Measurements from ENCODE around the gene ENPP5. TPM values are rescaled to one million over a fixed set of nuclear protein-coding genes. Genes with fewer than 3 reads are reported as not detected.
"Not testable (repeated sequence)": the region's sequence is repeated elsewhere in the genome, so short reads cannot be mapped to it uniquely, and the experiment has no call there.

ENPP5 gene
- total and polyA plus RNA-seq, 11 donors = 1.7 to 8.8 (median 4.5) TPM

DNA sequence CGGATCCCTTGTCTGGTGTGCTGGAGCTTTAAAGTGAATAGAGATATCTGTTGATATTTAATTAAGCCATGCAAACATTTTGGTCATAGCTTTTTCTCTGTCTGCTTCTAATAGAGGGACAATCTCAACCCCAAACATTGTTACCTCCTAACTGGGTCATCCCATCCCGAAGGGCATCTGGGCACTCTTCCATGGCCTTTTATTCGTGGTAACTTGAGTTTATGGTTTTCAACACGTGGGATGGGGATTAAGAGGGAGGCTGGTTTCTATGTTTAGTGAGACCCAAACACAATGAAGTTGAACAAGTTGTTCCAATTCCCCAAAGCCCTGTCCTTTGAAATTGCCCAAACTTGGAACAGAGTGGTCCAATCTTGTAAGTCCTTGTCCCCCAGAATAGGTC, 1.4 kb upstream of the ENPP5 start:
- DNase-seq (no peak), ATAC-seq (no peak)
- no peak overlapping the region for H3K27ac ChIP-seq
- H3K9me3 ChIP-seq = no peaks in the 10 kb centered on the region
- H3K4me3 ChIP-seq = no peak overlapping the region
- WGBS, 4 donors = 58 to 69% (median 65%) methylated on average over 4 of the region's 4 CpGs
- no peaks in the 10 kb centered on the region for H3K36me3 ChIP-seq
- H3K4me1 ChIP-seq = peaks cover 0 to 15% (median 0%) of the 10 kb centered on the region in 12 donors
- intact Hi-C loops (cut with DNase I) = no loop called here
- TF ChIP-seq, protein P1, sequence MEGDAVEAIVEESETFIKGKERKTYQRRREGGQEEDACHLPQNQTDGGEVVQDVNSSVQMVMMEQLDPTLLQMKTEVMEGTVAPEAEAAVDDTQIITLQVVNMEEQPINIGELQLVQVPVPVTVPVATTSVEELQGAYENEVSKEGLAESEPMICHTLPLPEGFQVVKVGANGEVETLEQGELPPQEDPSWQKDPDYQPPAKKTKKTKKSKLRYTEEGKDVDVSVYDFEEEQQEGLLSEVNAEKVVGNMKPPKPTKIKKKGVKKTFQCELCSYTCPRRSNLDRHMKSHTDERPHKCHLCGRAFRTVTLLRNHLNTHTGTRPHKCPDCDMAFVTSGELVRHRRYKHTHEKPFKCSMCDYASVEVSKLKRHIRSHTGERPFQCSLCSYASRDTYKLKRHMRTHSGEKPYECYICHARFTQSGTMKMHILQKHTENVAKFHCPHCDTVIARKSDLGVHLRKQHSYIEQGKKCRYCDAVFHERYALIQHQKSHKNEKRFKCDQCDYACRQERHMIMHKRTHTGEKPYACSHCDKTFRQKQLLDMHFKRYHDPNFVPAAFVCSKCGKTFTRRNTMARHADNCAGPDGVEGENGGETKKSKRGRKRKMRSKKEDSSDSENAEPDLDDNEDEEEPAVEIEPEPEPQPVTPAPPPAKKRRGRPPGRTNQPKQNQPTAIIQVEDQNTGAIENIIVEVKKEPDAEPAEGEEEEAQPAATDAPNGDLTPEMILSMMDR (IDR thresholded peaks at IDR 0.05) = no peak
- TF ChIP-seq POLR2A (IDR thresholded peaks at IDR 0.05) = no peak
- H3K27me3 ChIP-seq = peaks cover 0 to 14% (median 0%) of the 10 kb centered on the region in 9 donors

DNA sequence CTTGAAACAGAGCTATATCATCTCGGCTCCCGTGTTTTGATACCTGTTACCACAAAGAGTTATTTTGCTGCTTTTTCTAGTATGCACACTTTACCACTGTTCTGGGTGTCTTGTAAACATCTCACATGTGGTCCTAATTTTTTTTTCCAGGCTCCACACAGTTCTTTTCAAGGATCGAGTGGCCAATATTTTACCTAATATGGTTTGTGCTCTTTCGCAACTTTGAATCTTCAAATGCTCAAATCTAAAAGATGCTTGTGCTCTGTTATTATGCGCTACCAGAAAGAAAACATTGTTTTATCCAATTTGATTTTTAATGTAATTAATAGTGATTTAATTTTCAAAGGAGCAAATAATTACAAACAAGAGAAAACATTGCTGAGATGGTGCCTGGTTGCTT, 10.7 kb downstream of the ENPP5 start:
- no peak for ATAC-seq
- TF ChIP-seq, protein P1 (IDR thresholded peaks at IDR 0.05) = no peak
- no peak for TF ChIP-seq POLR2A (IDR thresholded peaks at IDR 0.05)
- 92 to 96% (median 95%) methylated on average over 5 of the region's 5 CpGs for WGBS, 4 donors
- Histone ChIP-seq H3K27ac (no peak overlapping the region), H3K4me1 (no peaks in the 10 kb centered on the region), H3K27me3 (no peaks in the 10 kb centered on the region), H3K9me3 (no peaks in the 10 kb centered on the region), H3K36me3 (peaks cover 0 to 2% (median 0%) of the 10 kb centered on the region in 9 donors), H3K4me3 (no peak overlapping the region)
- intact Hi-C loops (cut with DNase I) = no loop called here
- no peak for DNase-seq

DNA sequence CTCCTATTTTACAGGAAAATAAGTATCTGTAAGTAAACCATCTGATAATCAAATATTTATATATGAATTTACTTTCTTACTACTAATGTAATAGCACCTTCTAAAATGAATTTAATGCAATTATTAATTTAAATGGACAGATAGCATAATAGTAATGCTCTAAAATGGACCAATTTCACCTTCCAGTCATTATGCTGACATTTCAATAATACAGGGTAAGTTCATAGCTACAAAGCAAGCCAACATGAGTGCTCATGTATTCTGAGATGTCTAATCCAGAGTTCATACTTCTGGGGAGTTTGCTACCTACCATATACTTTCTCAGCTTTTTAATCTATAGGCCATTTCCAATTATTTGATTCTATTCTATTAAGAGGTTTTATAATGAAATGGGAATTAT, 11.6 kb downstream of the ENPP5 start:
- Histone ChIP-seq H3K27ac (no peak overlapping the region), H3K4me1 (no peaks in the 10 kb centered on the region), H3K27me3 (no peaks in the 10 kb centered on the region), H3K9me3 (no peaks in the 10 kb centered on the region), H3K4me3 (no peak overlapping the region), H3K36me3 (peaks cover 0 to 2% (median 0%) of the 10 kb centered on the region in 9 donors)
- intact Hi-C loops (cut with DNase I) = no loop called here
- ATAC-seq (no peak), DNase-seq (no peak)
- no peak for TF ChIP-seq POLR2A (IDR thresholded peaks at IDR 0.05)
- TF ChIP-seq, protein P1 (IDR thresholded peaks at IDR 0.05) = no peak

DNA sequence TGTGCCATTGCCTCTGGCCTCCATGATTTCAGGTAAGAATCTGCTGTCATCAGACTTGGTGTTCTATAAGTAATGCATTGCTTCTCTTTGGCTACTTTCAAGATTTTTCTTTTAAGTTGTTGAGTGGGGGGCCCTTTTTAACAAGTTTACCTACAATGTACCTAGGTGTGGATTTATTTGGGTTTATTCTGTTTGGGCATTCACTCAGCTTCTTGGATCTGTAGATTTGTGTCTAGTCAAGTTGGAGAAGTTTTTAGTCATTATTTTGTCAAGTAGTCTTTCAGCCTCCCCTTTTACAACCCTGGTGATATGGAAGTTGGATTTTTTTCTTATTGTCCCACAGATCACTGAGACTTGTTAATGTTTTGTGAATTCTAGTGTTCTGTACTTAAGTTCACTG, 14.1 kb downstream of the ENPP5 start:
- intact Hi-C loops (cut with DNase I) = no loop called here
- no peak for TF ChIP-seq POLR2A (IDR thresholded peaks at IDR 0.05)
- TF ChIP-seq, protein P1 (IDR thresholded peaks at IDR 0.05) = no peak
- H3K27me3 ChIP-seq = no peaks in the 10 kb centered on the region
- peaks cover 0 to 2% (median 0%) of the 10 kb centered on the region in 9 donors for H3K36me3 ChIP-seq
- DNase-seq (no peak), ATAC-seq (no peak)
- peaks cover 0 to 6% (median 0%) of the 10 kb centered on the region in 12 donors for H3K9me3 ChIP-seq
- no peak overlapping the region for H3K4me3 ChIP-seq
- H3K27ac ChIP-seq = no peak overlapping the region
- no peaks in the 10 kb centered on the region for H3K4me1 ChIP-seq

DNA sequence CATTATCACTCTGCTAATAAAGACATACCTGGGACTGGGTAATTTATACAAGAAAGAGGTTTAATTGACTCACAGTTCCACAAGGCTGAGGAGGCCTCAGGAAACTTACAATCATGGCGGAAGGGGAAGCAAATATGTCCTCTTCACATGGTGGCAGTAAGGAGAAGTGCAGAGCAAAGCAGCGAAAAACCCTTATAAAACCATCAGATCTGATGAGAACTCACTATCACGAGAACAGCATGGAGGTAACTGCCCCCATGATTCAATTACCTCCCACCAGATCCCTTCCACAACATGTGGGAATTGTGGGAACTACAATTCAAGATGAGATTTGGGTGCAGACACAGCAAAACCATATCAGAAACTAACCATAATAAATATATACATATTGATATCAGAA, 21.7 kb downstream of the ENPP5 start:
- intact Hi-C loops (cut with DNase I); H3K4me3 ChIP-seq; H3K9me3 ChIP-seq; H3K4me1 ChIP-seq; H3K36me3 ChIP-seq; H3K27me3 ChIP-seq; DNase-seq; H3K27ac ChIP-seq; ATAC-seq: not testable (repeated sequence)
- 87 to 96% (median 93%) methylated on average over 3 of the region's 3 CpGs for WGBS, 4 donors
